Liver (tissue), 9 donors: ENCODE data around the gene KCNQ1. TPM values are rescaled to one million over a fixed set of nuclear protein-coding genes. Genes with fewer than 3 reads are reported as not detected.

Experiments used
- DNase-seq: peaks from one replicate; pipeline ENCODE4 v3.0.0-alpha.2; 2017; ENCODE audit warnings: low spot score
- H3K27ac ChIP-seq, 2 donors: one replicate each; pipeline ENCODE4 v1.7.0; 2013; ENCODE audit warnings: inconsistent platforms in 2 of 2, low read length in 2 of 2, control low read depth in 1 of 2, low read depth in 1 of 2, mild to moderate bottlenecking in 1 of 2
- H3K27me3 ChIP-seq, 4 donors: one replicate each; pipeline versions ENCODE4 v1.6.1 to v1.7.0; 2013; ENCODE audit warnings: low read length in 3 of 4, inconsistent platforms in 1 of 4, mild to moderate bottlenecking in 1 of 4, moderate library complexity in 1 of 4; ENCODE audit not compliant: control insufficient read depth in 4 of 4, insufficient read depth in 4 of 4
- H3K36me3 ChIP-seq, 4 donors: one replicate each; pipeline versions ENCODE4 v1.6.1 to v1.7.0; 2013; ENCODE audit warnings: low read length in 3 of 4, mild to moderate bottlenecking in 3 of 4, low read depth in 1 of 4, moderate library complexity in 1 of 4; ENCODE audit not compliant: control insufficient read depth in 4 of 4, insufficient read depth in 3 of 4
- H3K4me1 ChIP-seq, 4 donors: one replicate each; pipeline versions ENCODE4 v1.6.1 to v1.7.0; 2013; ENCODE audit warnings: low read length in 3 of 4, mild to moderate bottlenecking in 3 of 4, moderate library complexity in 1 of 4; ENCODE audit not compliant: control insufficient read depth in 4 of 4, insufficient read depth in 4 of 4
- H3K4me3 ChIP-seq, 3 donors: one replicate each; pipeline versions ENCODE4 v1.6.1 to v1.7.0; 2013; ENCODE audit warnings: low read length in 3 of 3, control low read depth in 1 of 3, low read depth in 1 of 3, mild to moderate bottlenecking in 1 of 3
- H3K9ac ChIP-seq, 2 donors: one replicate each; pipeline ENCODE4 v1.7.0; 2013; ENCODE audit warnings: low read length in 2 of 2, mild to moderate bottlenecking in 2 of 2, moderate library complexity in 2 of 2, control low read depth in 1 of 2, low read depth in 1 of 2
- H3K9me3 ChIP-seq, 4 donors: one replicate each; pipeline versions ENCODE4 v1.6.1 to v1.7.0; 2013; ENCODE audit warnings: low read length in 3 of 4; ENCODE audit not compliant: control insufficient read depth in 4 of 4
- CTCF ChIP-seq: fragments of 150-350 bp; IDR thresholded peaks from 2 replicates; pipeline ENCODE4 v1.5.1; 2017; ENCODE audit warnings: improper control_type of control experiment, low read depth, low read length; ENCODE audit not compliant: missing input control
- EGR1 ChIP-seq, 2 donors: IDR thresholded peaks; 2 replicates each; pipeline ENCODE4 v1.6.1; 2016 to 2018; ENCODE audit warnings: antibody characterized with exemption in 2 of 2, low read depth in 2 of 2
- FOXA1 ChIP-seq: IDR thresholded peaks from 2 replicates; pipeline ENCODE4 v1.6.1; 2016; ENCODE audit warnings: antibody characterized with exemption
- FOXA2 ChIP-seq: IDR thresholded peaks from 2 replicates; pipeline ENCODE4 v1.6.1; 2016; ENCODE audit warnings: antibody characterized with exemption
- GABPA ChIP-seq, 2 donors: IDR thresholded peaks in 1 of 2; conservative IDR thresholded peaks in 1 of 2; 2 replicates each; pipeline ENCODE4 v1.6.1; 2016; ENCODE audit warnings: antibody characterized with exemption in 2 of 2, mild to moderate bottlenecking in 1 of 2, moderate library complexity in 1 of 2
- HNF4G ChIP-seq: IDR thresholded peaks from 2 replicates; pipeline ENCODE4 v1.6.1; 2016; ENCODE audit warnings: antibody characterized with exemption
- JUND ChIP-seq, 2 donors: IDR thresholded peaks; 2 replicates each; pipeline ENCODE4 v1.6.1; 2016; ENCODE audit warnings: antibody characterized with exemption in 2 of 2
- MAX ChIP-seq: IDR thresholded peaks from 2 replicates; pipeline ENCODE4 v1.6.1; 2016; ENCODE audit warnings: antibody characterized with exemption
- NR2F2 ChIP-seq: IDR thresholded peaks from 2 replicates; pipeline ENCODE4 v1.6.1; 2016; ENCODE audit warnings: antibody characterized with exemption
- RAD21 ChIP-seq, 2 donors: IDR thresholded peaks; 2 replicates each; pipeline ENCODE4 v1.6.1; 2016; ENCODE audit warnings: antibody characterized with exemption in 2 of 2, mild to moderate bottlenecking in 2 of 2
- REST ChIP-seq: IDR thresholded peaks from 2 replicates; pipeline ENCODE4 v1.6.1; 2016; ENCODE audit warnings: antibody characterized with exemption, mild to moderate bottlenecking
- RXRA ChIP-seq, 2 donors: IDR thresholded peaks; 2 replicates each; pipeline ENCODE4 v1.6.1; 2017 to 2018; ENCODE audit warnings: antibody characterized with exemption in 2 of 2, mild to moderate bottlenecking in 1 of 2
- SP1 ChIP-seq: IDR thresholded peaks from 2 replicates; pipeline ENCODE4 v1.6.1; 2018; ENCODE audit warnings: antibody characterized with exemption, mild to moderate bottlenecking
- TAF1 ChIP-seq: conservative IDR thresholded peaks from 2 replicates; pipeline ENCODE4 v1.6.1; 2016; ENCODE audit warnings: antibody characterized with exemption, mild to moderate bottlenecking
- YY1 ChIP-seq: IDR thresholded peaks from 2 replicates; pipeline ENCODE4 v1.6.1; 2016; ENCODE audit warnings: antibody characterized with exemption, mild to moderate bottlenecking
- ZBTB33 ChIP-seq: IDR thresholded peaks from 2 replicates; pipeline ENCODE4 v1.6.1; 2016; ENCODE audit warnings: antibody characterized with exemption
- WGBS: extraction: QIAGEN DNeasy Blood & Tissue Kit; methylation state at CpG from one replicate; pipeline ENCODE4 v1.1.7; 2013; 5-methylcytosine and 5-hydroxymethylcytosine counted together
- polyA plus RNA-seq, 2 donors: library from polyadenylated mRNA; stranded (reverse) in 1 of 2; unstranded in 1 of 2; fragments of 200-250 nt in 1 of 2; fragments of >200 nt in 1 of 2; fragmentation: Nextera tagmentation in 1 of 2; extraction: Ambion mirVana in 1 of 2; gene quantifications; one replicate each; pipeline versions ENCODE4 v1.2.1 to v1.2.3, GENCODE V29; 2013 to 2015
- total RNA-seq, 2 donors: library from RNA; depleted of rRNA; stranded (reverse); fragments of >200 nt; gene quantifications; one replicate each; pipeline ENCODE4 v1.2.3, GENCODE V29; 2014
- donor health status: healthy.
- donor health status: healthy.
- donor health status: healthy.
- donor health status: healthy.
- donor health status: healthy.

The KCNQ1 gene
- total and polyA plus RNA-seq, 4 donors, result 0.31 to 2.2 (median 1.5) TPM

GRCh38 chr11:2432628-2433071 is 12.2 kb upstream of the KCNQ1 start:
- Histone ChIP-seq H3K4me1 (no peaks in the 10 kb centered on the region), H3K27ac (no peak overlapping the region), H3K9me3 (no peaks in the 10 kb centered on the region), H3K9ac (no peak overlapping the region), H3K4me3 (no peak overlapping the region), H3K27me3 (no peaks in the 10 kb centered on the region), H3K36me3 (no peaks in the 10 kb centered on the region)
- DNase-seq, result no peak
- 92% methylated on average over 13 of the region's 13 CpGs for WGBS
- TF ChIP-seq FOXA1, result no peak
- no peak for TF ChIP-seq CTCF
- no peak for TF ChIP-seq GABPA (IDR thresholded peaks at IDR 0.05 in 1 of 2, conservative IDR thresholded peaks at IDR 0.05 in 1 of 2)
- no peak for TF ChIP-seq ZBTB33
- no peak for TF ChIP-seq RXRA (IDR thresholded peaks at IDR 0.05)
- no peak for TF ChIP-seq TAF1
- TF ChIP-seq JUND (IDR thresholded peaks at IDR 0.05), result no peak
- TF ChIP-seq SP1, result no peak
- TF ChIP-seq HNF4G, result no peak
- TF ChIP-seq NR2F2, result no peak
- TF ChIP-seq EGR1 (IDR thresholded peaks at IDR 0.05; ENCODE audit: low read depth in 2 of 2), result no peak
- TF ChIP-seq MAX, result no peak
- TF ChIP-seq REST, result no peak

GRCh38 chr11:2433106-2433925 is 11.5 kb upstream of the KCNQ1 start:
- DNase-seq, result no peak
- no peak overlapping the region for H3K9ac ChIP-seq
- 91% methylated on average over 22 of the region's 22 CpGs for WGBS

More at GRCh38 chr11:2433106-2433925, 11.5 kb upstream of the KCNQ1 start:
- TF ChIP-seq FOXA2, result no peak
- no peak for TF ChIP-seq JUND (IDR thresholded peaks at IDR 0.05)
- no peak for TF ChIP-seq REST
- no peak for TF ChIP-seq RXRA (IDR thresholded peaks at IDR 0.05)
- no peak for TF ChIP-seq NR2F2
- TF ChIP-seq RAD21 (IDR thresholded peaks at IDR 0.05), result no peak
- no peak for TF ChIP-seq HNF4G
- no peak for TF ChIP-seq EGR1 (IDR thresholded peaks at IDR 0.05; ENCODE audit: low read depth in 2 of 2)
- no peak for TF ChIP-seq FOXA1
- no peak for TF ChIP-seq YY1
- no peaks in the 10 kb centered on the region for H3K27me3 ChIP-seq
- no peak overlapping the region for H3K4me3 ChIP-seq
- no peak overlapping the region for H3K27ac ChIP-seq
- no peaks in the 10 kb centered on the region for H3K4me1 ChIP-seq
- H3K36me3 ChIP-seq, result no peaks in the 10 kb centered on the region
- H3K9me3 ChIP-seq, result no peaks in the 10 kb centered on the region
